Parathyroid adenoma (tissue), 2 donors: ENCODE measurements around the gene LRCH1.
A peak's percentile ranks its signal among the peaks of the same experiment; 100 is the strongest.

Experiments used
- H2AFZ ChIP-seq: fragments of 300-600 bp; sonication (generic); one replicate; pipeline ENCODE4 v1.7.0; 2017; ENCODE audit warnings: antibody characterized with exemption, mild to moderate bottlenecking
- H3K27ac ChIP-seq: fragments of 300-600 bp; sonication (generic); one replicate; pipeline ENCODE4 v1.7.0; 2017
- H3K27me3 ChIP-seq: fragments of 300-600 bp; sonication (generic); one replicate; pipeline ENCODE4 v1.7.0; 2017; ENCODE audit warnings: low read length; ENCODE audit not compliant: control insufficient read depth, insufficient read depth
- H3K36me3 ChIP-seq: fragments of 300-600 bp; sonication (generic); one replicate; pipeline ENCODE4 v1.7.0; 2017; ENCODE audit warnings: low read length; ENCODE audit not compliant: control insufficient read depth, insufficient read depth
- H3K4me1 ChIP-seq: fragments of 300-600 bp; sonication (generic); one replicate; pipeline ENCODE4 v1.7.0; 2017; ENCODE audit warnings: control low read depth
- H3K4me2 ChIP-seq: fragments of 300-600 bp; sonication (generic); one replicate; pipeline ENCODE4 v1.7.0; 2017; ENCODE audit warnings: low read length
- H3K4me3 ChIP-seq: fragments of 300-600 bp; sonication (generic); one replicate; pipeline ENCODE4 v1.7.0; 2017; ENCODE audit warnings: low read depth, low read length
- H3K79me2 ChIP-seq: fragments of 300-600 bp; sonication (generic); one replicate; pipeline ENCODE4 v1.7.0; 2017; ENCODE audit warnings: control low read depth
- H3K9ac ChIP-seq: fragments of 300-600 bp; sonication (generic); one replicate; pipeline ENCODE4 v1.7.0; 2017; ENCODE audit warnings: mild to moderate bottlenecking
- H3K9me3 ChIP-seq: fragments of 300-600 bp; sonication (generic); one replicate; pipeline ENCODE4 v1.7.0; 2017; ENCODE audit warnings: low read length; ENCODE audit not compliant: control insufficient read depth
- CTCF ChIP-seq: fragments of 300-600 bp; sonication (generic); IDR thresholded peaks from one replicate; pipeline ENCODE4 v1.7.0; 2017; ENCODE audit warnings: antibody characterized with exemption, mild to moderate bottlenecking
- donor health status: primary hyperparathyroidism.

The LRCH1 gene

GRCh38 chr13:46552303-46552682 lies 677 bp upstream of the LRCH1 start:
- H3K27ac ChIP-seq: no peak overlapping the region
- H3K27me3 ChIP-seq: no peaks in the 10 kb centered on the region
- H3K79me2 ChIP-seq: peaks cover 3% of the 10 kb centered on the region
- TF ChIP-seq CTCF: no peak
- H3K4me3 ChIP-seq: peak overlapping the region; percentile 64
- peaks cover 3% of the 10 kb centered on the region for H3K4me1 ChIP-seq
- H3K4me2 ChIP-seq: peak overlapping the region; percentile 71
- H2AFZ ChIP-seq: peak overlapping the region; percentile 71
- H3K9me3 ChIP-seq: no peaks in the 10 kb centered on the region
- no peak overlapping the region for H3K9ac ChIP-seq
- no peaks in the 10 kb centered on the region for H3K36me3 ChIP-seq

- no peaks in the 10 kb centered on the region for H3K27me3 ChIP-seq
- H3K4me2 ChIP-seq: peak overlapping the region; percentile 67
- H3K27ac ChIP-seq: peak overlapping the region; percentile 77
- peak overlapping the region; percentile 68 for H2AFZ ChIP-seq
- no peaks in the 10 kb centered on the region for H3K36me3 ChIP-seq
- H3K9ac ChIP-seq: peak overlapping the region; percentile 35
- H3K79me2 ChIP-seq: peaks cover 6% of the 10 kb centered on the region
- H3K4me1 ChIP-seq: peaks cover 3% of the 10 kb centered on the region
- no peak for TF ChIP-seq CTCF
- H3K9me3 ChIP-seq: no peaks in the 10 kb centered on the region
- peak overlapping the region; percentile 64 for H3K4me3 ChIP-seq
Observed at GRCh38 chr13:46553521-46553885, 533 bp downstream of the LRCH1 start.

- H2AFZ ChIP-seq: peak overlapping the region; percentile 68
- peak overlapping the region; percentile 77 for H3K27ac ChIP-seq
- H3K9me3 ChIP-seq: no peaks in the 10 kb centered on the region
- peak overlapping the region; percentile 67 for H3K4me2 ChIP-seq
- peak overlapping the region; percentile 35 for H3K9ac ChIP-seq
- TF ChIP-seq CTCF: peak; percentile 12
- no peaks in the 10 kb centered on the region for H3K36me3 ChIP-seq
- H3K4me1 ChIP-seq: peaks cover 3% of the 10 kb centered on the region
- no peaks in the 10 kb centered on the region for H3K27me3 ChIP-seq
- H3K79me2 ChIP-seq: peaks cover 6% of the 10 kb centered on the region
- peak overlapping the region; percentile 64 for H3K4me3 ChIP-seq
Observed at GRCh38 chr13:46553886-46554858, 1.2 kb downstream of the LRCH1 start.

GRCh38 chr13:46554951-46555350 lies 2.0 kb downstream of the LRCH1 start:
- no peak for TF ChIP-seq CTCF
- Histone ChIP-seq H3K36me3 (no peaks in the 10 kb centered on the region), H2AFZ (peak overlapping the region; percentile 68), H3K4me2 (peak overlapping the region; percentile 67), H3K27ac (peak overlapping the region; percentile 77), H3K27me3 (no peaks in the 10 kb centered on the region), H3K9ac (no peak overlapping the region), H3K4me1 (peaks cover 3% of the 10 kb centered on the region), H3K9me3 (no peaks in the 10 kb centered on the region), H3K79me2 (peaks cover 6% of the 10 kb centered on the region), H3K4me3 (peak overlapping the region; percentile 64)
